HG03460 (cell line): ENCODE data around the gene CCSER2.
"Not testable (repeated sequence)": the region's sequence is repeated elsewhere in the genome, so short reads cannot be mapped to it uniquely, and the experiment has no call there.

Source experiments
- ATAC-seq: cut with Tn5 transposase; IDR thresholded peaks from one replicate; pipeline ENCODE4 v1.9.1; 2021; ENCODE audit not compliant: unreplicated experiment

Gene CCSER2

DNA sequence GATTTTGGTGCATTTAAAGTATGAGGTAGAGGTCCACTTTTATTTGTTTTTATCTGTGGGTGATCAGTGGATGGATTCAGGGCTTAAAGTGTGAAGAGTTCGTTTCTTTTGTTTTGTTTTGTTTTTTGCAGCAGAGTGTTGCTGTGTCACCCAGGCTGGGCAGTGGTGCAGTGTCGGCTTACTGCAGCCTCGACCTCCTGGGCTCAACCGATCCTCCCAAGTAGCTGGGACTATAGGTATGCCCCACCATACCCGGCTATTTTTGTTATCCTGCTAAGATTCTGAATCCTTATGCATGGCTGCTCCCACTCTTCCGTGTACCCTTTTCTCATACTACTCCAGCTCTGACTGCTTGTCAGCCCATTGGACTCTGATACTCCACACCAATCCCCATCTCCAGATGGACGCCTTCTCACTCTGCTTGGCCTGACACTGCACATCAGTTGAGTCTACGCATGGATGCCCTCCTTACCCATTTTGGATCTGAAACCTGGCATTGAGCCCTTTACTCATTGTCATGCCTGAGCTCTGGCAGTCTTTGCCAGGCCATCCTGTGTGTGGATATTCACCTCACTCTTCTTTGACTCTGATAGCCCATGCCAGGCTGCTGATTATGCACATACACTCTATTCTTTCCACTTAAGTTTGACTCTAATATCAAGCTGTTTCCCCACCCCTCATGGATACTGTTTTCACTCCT lies 119.5 kb downstream of the CCSER2 start:
- ATAC-seq: no peak

DNA sequence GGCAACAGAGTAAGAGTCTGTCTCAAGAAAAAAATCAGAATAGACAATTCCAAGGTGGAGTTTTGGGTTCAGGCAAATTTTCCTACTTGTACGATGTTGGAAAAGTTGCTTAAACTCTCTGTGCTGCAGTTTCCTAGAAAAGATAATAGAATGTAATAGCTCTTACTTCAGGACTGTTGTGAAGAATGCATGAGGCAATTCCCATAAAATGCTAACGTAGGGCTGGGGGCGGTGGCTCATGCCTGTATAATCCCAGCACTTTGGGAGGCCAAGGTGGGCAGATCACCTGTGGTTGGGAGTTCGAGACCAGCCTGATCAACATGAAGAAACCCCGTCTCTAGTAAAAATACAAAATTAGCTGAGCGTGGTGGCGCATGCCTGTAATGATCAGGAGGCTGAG lies 121.0 kb downstream of the CCSER2 start:
- not testable (repeated sequence) for ATAC-seq

DNA sequence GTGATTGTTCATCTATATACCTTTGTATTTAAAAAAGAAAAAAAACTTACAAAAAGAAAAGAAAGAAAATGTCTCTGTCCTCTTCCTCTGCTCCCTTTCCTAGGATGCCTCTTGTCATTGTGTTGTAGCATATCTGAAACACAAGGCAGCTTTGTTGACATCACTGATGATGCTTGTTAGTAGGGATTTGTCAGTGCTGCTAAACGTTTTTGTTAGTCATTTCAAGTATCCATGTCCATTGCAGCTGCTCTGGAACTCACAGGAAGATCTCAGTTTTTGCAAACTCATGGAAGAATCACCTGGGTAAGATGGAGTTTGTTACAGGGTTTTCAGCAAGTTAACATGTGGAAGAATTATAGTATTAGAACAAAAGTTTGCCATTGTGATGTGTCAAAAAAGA lies 123.6 kb downstream of the CCSER2 start:
- ATAC-seq: no peak

DNA sequence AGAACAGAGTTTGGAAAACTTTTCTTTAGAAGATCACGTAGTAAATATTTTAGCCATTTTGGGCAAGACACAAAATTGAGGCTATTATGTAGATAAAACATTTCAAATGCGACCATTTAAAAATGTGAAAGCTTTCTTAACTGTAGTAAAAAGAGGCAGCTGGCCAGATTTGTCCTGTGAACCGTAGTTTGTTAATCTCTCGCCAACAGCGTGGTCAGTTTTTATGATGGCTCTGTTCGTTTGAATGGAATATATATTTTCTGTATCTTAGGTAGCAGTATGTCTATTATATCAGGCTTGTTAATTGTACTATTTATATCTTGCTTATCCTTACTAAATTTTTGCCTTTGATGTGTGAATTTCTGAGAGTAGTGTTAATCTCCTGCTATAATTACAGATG lies 124.9 kb downstream of the CCSER2 start:
- no peak for ATAC-seq

- no peak for ATAC-seq
Measured at GRCh38 chr10:84456126-84456525, 127.7 kb downstream of the CCSER2 start.

- no peak for ATAC-seq
Measured at GRCh38 chr10:84460520-84460919, 132.1 kb downstream of the CCSER2 start.

- ATAC-seq: no peak
Measured at GRCh38 chr10:84469470-84469869, 141.1 kb downstream of the CCSER2 start.

- ATAC-seq: no peak
Measured at GRCh38 chr10:84473136-84473535, 144.7 kb downstream of the CCSER2 start.

DNA sequence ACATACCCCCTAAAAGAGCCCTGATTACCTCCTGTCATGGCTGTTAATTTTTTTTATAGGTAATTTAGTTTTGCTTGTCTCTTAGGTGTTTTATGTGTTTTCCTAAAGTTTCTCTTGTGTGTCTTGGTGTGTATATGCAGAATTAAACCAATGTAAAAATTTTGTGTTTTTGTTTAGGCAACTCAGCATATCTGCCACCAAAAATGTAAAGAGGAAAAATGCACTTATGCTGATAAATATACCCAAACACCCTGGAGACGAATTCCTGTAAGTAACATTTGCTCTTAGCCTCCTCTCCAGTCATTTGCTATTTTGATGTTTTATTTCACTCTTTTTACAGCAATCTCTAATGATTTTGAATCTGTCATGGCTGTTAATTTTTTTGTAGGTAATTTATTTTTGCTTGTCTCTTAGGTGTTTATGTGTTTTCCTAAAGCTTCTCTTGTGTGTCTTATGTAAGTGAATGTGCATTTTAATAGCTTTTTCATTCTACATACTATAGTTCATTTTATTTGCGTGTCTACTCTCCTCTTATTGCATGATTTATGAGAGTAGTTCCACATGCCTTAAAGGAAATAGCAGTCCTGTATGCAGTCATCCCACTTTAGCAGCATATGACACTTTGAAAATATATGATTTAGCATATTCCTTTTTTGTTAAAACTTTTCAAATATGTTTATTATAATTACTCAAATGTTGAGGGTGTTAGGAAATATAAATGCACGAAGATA lies 149.2 kb downstream of the CCSER2 start:
- no peak for ATAC-seq

DNA sequence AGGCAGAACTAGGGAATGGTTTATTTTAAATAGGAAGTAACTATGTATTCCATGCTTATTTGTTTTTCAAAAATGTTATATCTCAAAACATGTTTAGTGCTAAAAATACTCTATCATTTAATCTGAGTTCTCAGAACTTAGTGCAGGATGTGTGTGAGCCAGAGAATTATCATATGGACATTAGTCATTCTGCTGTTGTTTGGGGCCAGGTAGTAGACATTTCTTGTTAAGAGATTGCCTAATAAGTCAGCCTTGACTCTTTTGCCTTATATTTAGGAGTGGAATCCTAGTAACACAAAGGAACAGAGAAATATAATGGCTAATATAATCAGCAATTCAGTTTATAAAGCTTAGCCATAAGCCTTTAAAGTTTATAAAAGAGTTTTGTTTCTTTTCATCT lies 149.8 kb downstream of the CCSER2 start:
- ATAC-seq: no peak

GRCh38 chr10:84478679-84479078 lies 150.3 kb downstream of the CCSER2 start:
- no peak for ATAC-seq

DNA sequence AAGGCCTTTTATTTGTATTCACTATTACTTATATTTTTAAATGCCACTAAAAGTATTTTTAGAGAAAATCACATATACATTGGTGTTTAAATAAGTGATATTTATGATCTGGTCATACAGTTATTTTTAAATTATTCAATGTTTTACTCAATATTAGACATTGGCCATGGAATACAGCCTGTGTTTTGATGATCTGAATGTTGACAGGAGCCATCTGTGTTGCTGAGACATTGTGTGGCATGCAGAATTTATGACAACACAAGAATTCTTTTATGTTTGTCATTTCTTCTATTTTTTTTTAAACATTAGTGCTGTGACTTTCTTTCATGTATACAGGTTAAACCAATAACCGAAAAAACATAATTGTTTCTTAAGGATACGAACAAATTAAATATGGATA lies 156.2 kb downstream of the CCSER2 start:
- no peak for ATAC-seq

- no peak for ATAC-seq
Measured at GRCh38 chr10:84493361-84493760, 165.0 kb downstream of the CCSER2 start.

DNA sequence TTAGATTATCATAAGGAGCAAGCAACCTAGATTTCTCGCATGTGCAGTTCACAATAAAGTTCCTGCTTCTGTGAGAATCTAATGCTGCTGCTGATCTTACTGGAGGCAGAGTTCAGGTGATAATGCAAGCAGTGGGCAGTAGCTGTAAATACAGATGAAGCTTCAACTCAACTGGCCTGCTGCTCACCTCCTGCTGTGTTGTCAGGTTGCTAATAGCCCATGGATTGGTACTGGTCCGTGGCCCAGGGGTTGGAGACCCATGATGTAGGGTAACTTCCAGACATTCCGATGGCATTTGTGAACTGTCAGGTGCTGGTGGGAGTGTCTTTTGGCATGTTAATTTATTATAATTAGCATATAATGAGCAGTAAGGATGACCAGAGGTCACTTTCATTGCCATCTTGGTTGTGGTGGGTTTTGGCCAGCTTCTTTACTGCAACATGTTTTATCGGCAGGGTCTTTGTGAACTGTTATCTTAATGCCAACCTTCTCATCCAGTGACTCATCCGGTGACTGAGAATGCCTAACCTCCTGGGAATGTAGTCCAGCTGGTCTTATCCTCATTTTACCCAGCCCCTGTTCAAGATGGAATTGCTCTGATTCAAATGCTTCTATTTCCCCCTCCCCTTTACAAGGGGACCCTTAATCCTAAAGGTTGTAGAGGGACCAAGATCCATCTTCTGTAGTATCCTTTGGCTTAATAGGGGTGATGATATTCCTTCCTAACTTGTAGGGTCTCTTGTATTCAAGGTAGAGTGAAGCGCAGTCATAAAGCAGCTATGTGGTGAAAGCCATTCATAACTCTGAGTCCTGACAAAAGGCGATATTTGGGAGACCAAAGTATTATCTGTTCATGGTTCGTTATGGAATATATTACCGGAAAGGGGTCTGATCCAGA lies 165.8 kb downstream of the CCSER2 start:
- no peak for ATAC-seq

- no peak for ATAC-seq
Measured at GRCh38 chr10:84494849-84495180, 166.4 kb downstream of the CCSER2 start.

GRCh38 chr10:84497978-84498377 lies 169.6 kb downstream of the CCSER2 start:
- ATAC-seq: no peak

GRCh38 chr10:84499039-84499438 lies 170.7 kb downstream of the CCSER2 start:
- not testable (repeated sequence) for ATAC-seq

GRCh38 chr10:84499846-84500245 lies 171.5 kb downstream of the CCSER2 start:
- ATAC-seq: peak; percentile 54

DNA sequence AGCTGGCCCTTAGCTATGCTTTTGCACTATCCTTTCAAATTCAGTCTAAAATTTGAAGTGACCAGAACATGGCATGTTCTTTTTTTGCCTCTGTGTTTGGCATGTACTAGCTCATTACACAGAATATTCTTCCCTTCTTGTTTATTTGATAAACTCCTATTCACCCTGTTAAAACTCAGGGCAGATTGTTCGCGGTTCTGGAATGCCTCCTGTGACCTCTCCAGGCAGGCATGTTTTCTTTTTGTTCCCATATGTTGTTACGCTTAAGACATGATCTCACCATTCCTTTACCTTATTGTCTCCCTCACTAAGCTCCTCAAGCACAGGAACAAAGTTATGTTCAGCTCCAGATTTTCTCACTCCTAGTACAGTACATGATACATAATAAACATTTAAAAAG lies 181.7 kb downstream of the CCSER2 start:
- no peak for ATAC-seq

DNA sequence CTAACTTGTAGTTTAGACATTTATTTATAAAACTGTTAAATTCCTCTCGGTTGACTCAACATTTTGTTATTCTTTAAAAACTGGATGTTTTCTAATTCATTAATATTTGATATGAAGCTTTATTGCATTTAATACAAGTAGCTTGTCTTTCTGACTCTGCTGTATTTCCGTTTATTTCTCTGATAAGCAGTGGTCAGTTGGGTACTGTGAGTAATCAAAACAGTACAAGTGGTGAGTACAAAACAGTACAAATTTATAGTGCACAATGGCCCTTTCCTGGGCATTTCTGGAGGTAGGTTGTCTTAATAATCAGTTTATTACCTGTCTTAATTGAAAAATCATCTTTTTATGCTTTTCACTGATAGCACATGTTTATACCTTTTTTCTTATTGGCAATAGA lies 182.7 kb downstream of the CCSER2 start:
- no peak for ATAC-seq

GRCh38 chr10:84511709-84512285 lies 183.4 kb downstream of the CCSER2 start:
- no peak for ATAC-seq
